CD4-positive, alpha-beta T cell (primary cell): ENCODE results near the gene SNUPN. TPM values are rescaled to one million over a fixed set of nuclear protein-coding genes. Genes with fewer than 3 reads are reported as not detected.

Experiments used
- ATAC-seq: fragments of 200-7000 bp; cut with Tn5 transposase; one replicate; pipeline ENCODE4 v1.10.0; 2022; ENCODE audit warnings: mild to moderate bottlenecking; ENCODE audit not compliant: poor library complexity
- CTCF ChIA-PET: fragments of 350-600 bp; sonication (Branson Sonifier 250); formaldehyde crosslinking; loops from one replicate; lab custom pipeline; 2021; ENCODE audit warnings: antibody characterized with exemption, inconsistent platforms; lab: Charles Lee
- POLR2A ChIA-PET: fragments of 350-600 bp; sonication (Branson Sonifier 250); formaldehyde crosslinking; loops from one replicate; lab custom pipeline; 2021; ENCODE audit warnings: antibody characterized with exemption, inconsistent platforms; lab: Charles Lee
- DNase-seq, 14 experiments: peaks; one replicate each; pipeline ENCODE4 v3.0.0-alpha.2; 2013 to 2020; ENCODE audit warnings: mixed read lengths in 2 of 14
- H3K27ac ChIP-seq, 2 donors: one replicate each; pipeline versions ENCODE4 v1.5.1 to v1.7.0; 2013; ENCODE audit warnings: low read length in 2 of 2, low read depth in 1 of 2, mild to moderate bottlenecking in 1 of 2
- H3K27me3 ChIP-seq, 2 experiments: 1 replicate in 1 of 2; 2 replicates in 1 of 2; pipeline versions ENCODE4 v1.6.1 to v1.7.0; 2013; ENCODE audit warnings: low read length in 2 of 2, control low read depth in 1 of 2, mild to moderate bottlenecking in 1 of 2, moderate library complexity in 1 of 2; ENCODE audit not compliant: insufficient read depth in 2 of 2, control insufficient read depth in 1 of 2
- H3K36me3 ChIP-seq: one replicate; pipeline ENCODE4 v1.6.1; 2013; ENCODE audit warnings: low read length, control low read depth; ENCODE audit not compliant: insufficient read depth
- H3K4me1 ChIP-seq: one replicate; pipeline ENCODE4 v1.6.1; 2013; ENCODE audit warnings: low read length, control low read depth; ENCODE audit not compliant: insufficient read depth
- H3K4me3 ChIP-seq: one replicate; pipeline ENCODE4 v1.5.1; 2013; ENCODE audit warnings: mild to moderate bottlenecking, low read length, moderate library complexity
- H3K9me3 ChIP-seq, 2 experiments: 1 replicate in 1 of 2; 2 replicates in 1 of 2; pipeline versions ENCODE4 v1.6.1 to v1.7.0; 2013; ENCODE audit warnings: low read length in 2 of 2, mild to moderate bottlenecking in 2 of 2, control low read depth in 1 of 2, moderate library complexity in 1 of 2; ENCODE audit not compliant: control insufficient read depth in 1 of 2, insufficient read depth in 1 of 2
- H3K27ac Mint-ChIP-seq: one replicate; pipeline ENCODE4 v1.8.0; 2020; ENCODE audit warnings: mixed read lengths
- H3K27me3 Mint-ChIP-seq: one replicate; pipeline ENCODE4 v1.8.0; 2021; ENCODE audit warnings: mixed read lengths
- H3K36me3 Mint-ChIP-seq: one replicate; pipeline ENCODE4 v1.8.0; 2021; ENCODE audit warnings: low read depth, mixed read lengths
- H3K4me1 Mint-ChIP-seq: one replicate; pipeline ENCODE4 v1.8.0; 2021; ENCODE audit warnings: low read depth, mixed read lengths
- H3K4me3 Mint-ChIP-seq: one replicate; pipeline ENCODE4 v1.8.0; 2020; ENCODE audit warnings: mild to moderate bottlenecking, mixed read lengths
- H3K9me3 Mint-ChIP-seq: one replicate; pipeline ENCODE4 v1.8.0; 2020; ENCODE audit warnings: mixed read lengths
- intact Hi-C, 2 experiments: fragments of 100-400 bp; cut with DNase I in 1 of 2; cut with micrococcal nuclease in 1 of 2; formaldehyde crosslinking; loops; one replicate each; pipeline versions ENCODE4 v1.15.1 to v1.9.0; 2023 to 2025; cut with DNase I, micrococcal nuclease
- total RNA-seq, 174 experiments: library from RNA in 2 of 174; stranded (reverse) in 2 of 174; gene quantifications; one replicate each; pipeline ENCODE4 v1.2.3 and lab custom pipeline; 2021 to 2026
- TF ChIP-seq, protein P1 (sequence below): fragments of 200-600 bp; IDR thresholded peaks from one replicate; pipeline ENCODE4 v1.8.0; 2022; ENCODE audit warnings: antibody characterized with exemption, mild to moderate bottlenecking

Gene SNUPN
- total RNA-seq, 2 experiments from 2014 or later = 10.0 to 11.6 TPM

DNA sequence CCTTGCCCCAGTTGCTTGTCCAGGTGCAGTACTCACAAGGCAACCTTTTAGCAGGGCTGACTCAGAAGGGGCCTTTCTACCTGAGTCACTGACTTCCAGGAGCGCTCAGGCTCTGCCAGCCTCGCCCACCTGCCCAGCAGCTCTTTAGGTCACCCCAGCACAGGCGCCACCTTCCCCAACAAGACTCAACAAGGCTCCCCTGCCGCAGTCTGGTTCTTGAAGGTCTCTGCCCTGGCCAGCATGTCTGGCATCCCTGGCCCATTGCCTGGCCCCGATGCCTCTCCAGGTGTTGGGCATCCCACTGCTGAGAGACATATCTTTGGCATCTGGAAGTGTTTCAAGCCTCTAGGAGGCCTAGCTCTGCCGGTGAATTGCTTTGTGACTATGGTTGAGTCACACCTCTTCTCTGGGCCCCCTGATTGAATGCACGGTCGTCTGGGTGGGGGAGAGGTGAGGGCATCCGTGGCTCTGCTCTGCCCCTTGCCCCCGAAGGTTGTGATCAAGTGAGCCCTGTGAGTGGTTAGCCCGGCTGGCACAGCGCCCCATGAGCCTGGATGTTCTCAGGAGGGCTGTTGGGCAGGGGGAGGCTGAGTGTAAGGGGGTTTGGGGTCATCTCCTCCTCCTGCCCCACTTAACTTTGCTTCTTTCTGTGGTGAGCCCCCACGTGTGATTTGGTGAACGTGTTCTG is 43.8 kb upstream of the SNUPN start:
- ATAC-seq = no peak
- TF ChIP-seq, protein P1, sequence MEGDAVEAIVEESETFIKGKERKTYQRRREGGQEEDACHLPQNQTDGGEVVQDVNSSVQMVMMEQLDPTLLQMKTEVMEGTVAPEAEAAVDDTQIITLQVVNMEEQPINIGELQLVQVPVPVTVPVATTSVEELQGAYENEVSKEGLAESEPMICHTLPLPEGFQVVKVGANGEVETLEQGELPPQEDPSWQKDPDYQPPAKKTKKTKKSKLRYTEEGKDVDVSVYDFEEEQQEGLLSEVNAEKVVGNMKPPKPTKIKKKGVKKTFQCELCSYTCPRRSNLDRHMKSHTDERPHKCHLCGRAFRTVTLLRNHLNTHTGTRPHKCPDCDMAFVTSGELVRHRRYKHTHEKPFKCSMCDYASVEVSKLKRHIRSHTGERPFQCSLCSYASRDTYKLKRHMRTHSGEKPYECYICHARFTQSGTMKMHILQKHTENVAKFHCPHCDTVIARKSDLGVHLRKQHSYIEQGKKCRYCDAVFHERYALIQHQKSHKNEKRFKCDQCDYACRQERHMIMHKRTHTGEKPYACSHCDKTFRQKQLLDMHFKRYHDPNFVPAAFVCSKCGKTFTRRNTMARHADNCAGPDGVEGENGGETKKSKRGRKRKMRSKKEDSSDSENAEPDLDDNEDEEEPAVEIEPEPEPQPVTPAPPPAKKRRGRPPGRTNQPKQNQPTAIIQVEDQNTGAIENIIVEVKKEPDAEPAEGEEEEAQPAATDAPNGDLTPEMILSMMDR = no peak
- Mint-ChIP-seq H3K4me3 (no peak overlapping the region), H3K9me3 (no peaks in the 10 kb centered on the region), H3K27me3 (no peaks in the 10 kb centered on the region), H3K4me1 (no peaks in the 10 kb centered on the region), H3K27ac (no peak overlapping the region), H3K36me3 (no peaks in the 10 kb centered on the region)
- POLR2A ChIA-PET = no interaction called here
- Histone ChIP-seq H3K4me1 (no peaks in the 10 kb centered on the region), H3K9me3 (no peaks in the 10 kb centered on the region), H3K27ac (no peak overlapping the region), H3K4me3 (no peak overlapping the region), H3K36me3 (no peaks in the 10 kb centered on the region), H3K27me3 (no peaks in the 10 kb centered on the region)
- CTCF ChIA-PET = no interaction called here
- intact Hi-C loops = no loop called here
- no peak for DNase-seq

DNA sequence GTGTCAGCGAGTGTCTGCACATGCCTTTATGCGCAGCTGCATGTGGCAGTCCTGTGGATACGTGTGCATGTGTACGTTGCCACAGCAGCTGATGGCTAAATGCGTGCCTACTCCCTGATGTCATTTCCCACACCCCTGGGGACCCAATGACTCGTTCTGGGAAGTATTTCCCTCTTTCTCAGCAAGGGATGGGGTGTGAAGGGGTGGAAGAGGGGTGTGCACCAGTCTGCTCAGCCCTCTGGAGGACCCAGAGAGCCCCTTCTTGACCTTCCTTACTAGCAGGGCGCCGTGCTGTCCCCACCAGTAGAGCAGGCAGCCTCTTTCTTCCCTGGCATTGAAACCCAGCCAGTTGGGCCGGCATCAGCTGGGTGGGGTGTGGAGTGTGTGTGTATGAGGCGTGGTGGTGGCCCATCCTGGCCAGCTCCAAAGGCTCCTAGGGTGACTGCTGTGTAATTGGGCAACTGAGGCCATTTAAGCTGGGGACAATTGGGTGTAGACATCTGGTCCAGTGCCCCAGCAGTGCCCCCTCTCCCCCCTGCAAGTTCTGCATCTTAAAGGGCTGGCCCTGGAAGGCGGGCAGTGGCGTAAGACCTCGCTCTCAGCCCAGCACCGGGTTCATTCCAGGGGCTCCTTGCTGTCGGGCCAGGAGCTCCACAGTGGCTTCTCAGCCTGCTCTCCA is 41.4 kb upstream of the SNUPN start:
- CTCF ChIA-PET = no interaction called here

DNA sequence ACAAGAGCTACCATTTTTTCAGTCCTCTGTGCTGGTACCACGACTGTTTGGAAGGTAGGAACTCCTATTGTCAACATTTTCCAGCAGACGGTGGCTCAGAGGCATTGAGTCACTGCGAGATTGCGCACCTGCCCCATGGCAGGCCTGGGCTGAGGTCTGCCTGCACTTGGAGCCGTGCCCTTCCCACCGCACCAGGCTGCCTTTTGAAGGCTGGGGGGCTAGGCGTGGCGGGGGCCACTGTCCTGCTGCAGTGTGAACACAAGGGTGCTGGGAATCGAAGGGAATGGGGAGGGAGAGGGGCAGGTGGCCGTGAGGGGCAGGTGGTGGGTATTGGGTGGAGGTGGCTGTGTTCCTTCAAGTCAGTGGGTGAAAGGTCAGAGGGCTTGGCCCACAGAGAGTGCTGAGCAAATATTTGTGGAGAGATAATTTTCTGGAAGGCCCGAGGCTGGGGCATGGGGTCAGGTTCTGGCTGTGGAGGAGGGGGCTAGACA is 38.5 kb upstream of the SNUPN start:
- no peak overlapping the region for H3K4me3 Mint-ChIP-seq
- TF ChIP-seq, protein P1 = no peak
- DNase-seq (no peak), ATAC-seq (no peak)
- no peaks in the 10 kb centered on the region for H3K4me1 Mint-ChIP-seq
- H3K36me3 Mint-ChIP-seq = no peaks in the 10 kb centered on the region
- ChIA-PET POLR2A (no interaction called here), CTCF (no interaction called here)
- Histone ChIP-seq H3K4me1 (no peaks in the 10 kb centered on the region), H3K27me3 (no peaks in the 10 kb centered on the region), H3K27ac (no peak overlapping the region), H3K4me3 (no peak overlapping the region), H3K36me3 (no peaks in the 10 kb centered on the region), H3K9me3 (no peaks in the 10 kb centered on the region)
- intact Hi-C loops = no loop called here
- no peaks in the 10 kb centered on the region for H3K9me3 Mint-ChIP-seq
- H3K27me3 Mint-ChIP-seq = no peaks in the 10 kb centered on the region
- H3K27ac Mint-ChIP-seq = no peak overlapping the region

More for the DNA sequence above, 41.4 kb upstream of the SNUPN start:
- no peak overlapping the region for H3K4me3 Mint-ChIP-seq
- H3K27ac ChIP-seq = no peak overlapping the region
- H3K27me3 Mint-ChIP-seq = no peaks in the 10 kb centered on the region
- no peaks in the 10 kb centered on the region for H3K36me3 Mint-ChIP-seq
- POLR2A ChIA-PET = no interaction called here
- H3K9me3 Mint-ChIP-seq = no peaks in the 10 kb centered on the region
- no peaks in the 10 kb centered on the region for H3K4me1 ChIP-seq
- ATAC-seq (no peak), DNase-seq (no peak)
- no peak overlapping the region for H3K27ac Mint-ChIP-seq
- TF ChIP-seq, protein P1 = no peak
- no peaks in the 10 kb centered on the region for H3K36me3 ChIP-seq
- H3K4me3 ChIP-seq = no peak overlapping the region
- intact Hi-C loops = no loop called here
- no peaks in the 10 kb centered on the region for H3K9me3 ChIP-seq
- H3K27me3 ChIP-seq = no peaks in the 10 kb centered on the region
- no peaks in the 10 kb centered on the region for H3K4me1 Mint-ChIP-seq
